GF-D8 (cell line): ENCODE results near the gene HDAC4.

Source experiments
- DNase-seq: peaks from one replicate; lab custom pipeline; 2025; lab: John Stamatoyannopoulos, UW

Gene HDAC4

DNA sequence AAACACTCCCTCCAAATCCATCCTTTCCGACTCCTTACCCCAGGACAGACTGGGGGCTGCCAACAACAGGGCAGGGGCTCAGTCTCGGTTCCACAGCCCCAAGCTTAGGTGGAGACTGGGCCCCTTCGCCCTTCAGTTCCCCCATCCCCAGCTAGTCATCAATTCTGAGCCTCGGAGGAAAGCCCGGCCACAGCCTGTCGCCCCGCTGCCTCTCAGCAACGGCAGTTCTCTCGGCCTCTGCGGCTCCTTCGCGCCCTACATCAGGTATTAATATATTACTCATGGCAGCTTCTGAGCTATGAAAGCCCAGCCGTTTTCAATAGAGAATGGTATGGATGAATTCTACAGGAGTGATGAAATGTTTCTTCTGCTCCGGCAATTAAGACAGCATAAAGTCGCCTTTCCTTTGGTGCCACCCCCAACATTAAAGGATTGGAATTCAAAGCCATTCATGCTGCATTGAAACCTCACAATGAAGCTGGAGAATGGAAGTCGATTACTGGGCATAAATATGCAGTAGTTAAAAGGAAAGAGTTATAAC lies 2.8 kb downstream of the HDAC4 start:
- no peak for DNase-seq

DNA sequence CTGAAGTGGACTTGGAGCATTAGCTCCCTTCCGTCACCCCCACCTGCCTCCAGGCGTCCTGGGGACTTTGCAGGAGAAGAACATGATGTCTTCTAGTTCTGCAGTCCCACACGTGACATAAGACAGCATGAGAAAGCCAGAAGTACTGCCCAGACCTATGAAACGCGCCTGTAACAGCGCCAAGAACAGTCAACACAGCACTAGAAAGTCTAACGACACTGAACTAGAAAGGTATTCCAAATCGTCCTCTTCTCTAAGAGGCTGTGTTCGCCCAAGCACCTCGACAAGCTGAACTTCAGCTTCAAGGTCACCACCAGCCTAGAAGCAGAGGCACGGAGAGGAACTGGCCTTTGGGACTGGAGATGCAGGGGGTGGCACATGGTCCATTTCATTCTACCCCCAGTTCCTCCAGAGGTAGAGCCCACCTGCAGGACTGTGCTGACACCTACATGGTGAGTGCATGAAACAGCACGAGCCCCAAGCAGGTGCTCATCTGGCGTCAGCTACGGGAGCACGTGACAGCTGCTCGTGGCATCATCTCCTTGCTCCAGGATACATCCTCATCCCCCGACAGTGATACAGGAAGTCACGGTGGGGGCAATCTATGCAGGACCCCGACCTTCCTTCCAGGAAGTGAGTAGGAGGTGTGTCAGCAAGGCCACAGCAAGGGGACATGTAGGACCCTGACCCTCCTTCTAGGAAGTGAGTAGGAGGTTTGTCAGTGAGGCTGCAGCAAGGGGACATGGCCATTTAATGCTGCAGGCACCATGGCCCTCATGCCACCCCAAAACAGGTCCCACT lies 3.7 kb downstream of the HDAC4 start:
- no peak for DNase-seq

DNA sequence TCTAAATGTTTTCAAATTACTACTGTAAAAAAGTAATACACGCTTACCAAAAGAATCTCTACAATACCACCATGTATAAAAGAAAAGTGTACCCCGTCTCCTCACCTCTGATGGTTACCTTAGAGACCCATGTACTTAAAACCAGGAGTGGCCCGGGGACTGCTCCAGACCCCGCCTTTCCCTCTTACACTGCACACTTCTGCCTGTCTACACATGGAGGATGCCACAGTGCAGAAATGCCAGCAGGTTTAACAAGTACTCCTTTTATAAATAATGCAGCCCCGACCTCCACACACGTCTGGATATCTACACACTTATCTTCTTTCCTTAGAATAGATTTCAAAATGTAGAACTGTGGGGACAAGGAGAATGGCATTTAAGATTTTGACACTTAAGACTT lies 5.3 kb downstream of the HDAC4 start:
- DNase-seq, result no peak

DNA sequence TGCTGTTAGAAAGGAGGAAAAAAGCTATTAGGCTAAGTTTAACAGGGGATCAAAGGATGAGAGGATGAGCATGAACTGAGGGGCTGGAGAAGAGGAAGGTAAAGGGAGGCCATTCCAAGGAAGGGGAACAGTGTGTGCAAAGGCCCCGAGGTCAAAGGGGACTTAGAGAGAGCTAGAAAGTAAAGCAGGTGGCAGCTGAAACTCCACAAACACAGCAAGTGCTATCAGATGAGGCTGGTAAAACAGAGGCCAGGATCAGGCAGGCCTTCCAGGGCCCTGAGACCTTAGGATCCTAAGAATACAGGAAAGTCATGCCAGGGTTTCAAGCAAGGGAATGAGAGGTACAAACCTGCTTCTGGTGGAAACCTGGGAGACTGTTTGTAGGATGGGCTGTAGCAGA lies 5.8 kb downstream of the HDAC4 start:
- no peak for DNase-seq

DNA sequence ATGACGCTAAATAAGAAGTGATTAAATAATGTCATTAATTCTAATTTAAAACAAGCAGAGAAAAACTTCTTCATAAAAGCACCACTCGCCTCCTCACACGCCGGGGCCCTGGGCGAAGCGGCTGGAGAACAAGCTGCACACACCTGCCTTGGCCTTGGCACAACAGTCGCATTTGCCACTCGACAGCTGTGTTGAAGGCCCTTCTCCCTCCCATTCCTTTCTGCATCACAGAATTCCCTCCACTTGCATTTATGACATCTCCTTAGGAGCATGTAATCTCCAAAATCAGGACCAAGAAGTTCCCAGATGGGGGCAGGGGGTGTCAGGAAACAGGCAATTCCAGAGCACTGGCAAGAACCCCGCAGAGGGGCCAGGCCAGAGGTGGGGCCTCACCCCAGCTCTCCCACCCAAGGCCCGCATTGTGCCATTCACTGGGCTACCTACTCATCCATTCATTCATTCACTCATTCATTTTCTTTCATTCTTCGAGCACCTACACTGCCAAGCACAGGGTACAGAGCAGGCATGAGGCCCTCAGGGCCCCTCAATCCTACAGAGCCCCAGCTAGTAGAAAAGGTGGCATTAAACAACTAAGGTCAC lies 6.4 kb downstream of the HDAC4 start:
- no peak for DNase-seq

DNA sequence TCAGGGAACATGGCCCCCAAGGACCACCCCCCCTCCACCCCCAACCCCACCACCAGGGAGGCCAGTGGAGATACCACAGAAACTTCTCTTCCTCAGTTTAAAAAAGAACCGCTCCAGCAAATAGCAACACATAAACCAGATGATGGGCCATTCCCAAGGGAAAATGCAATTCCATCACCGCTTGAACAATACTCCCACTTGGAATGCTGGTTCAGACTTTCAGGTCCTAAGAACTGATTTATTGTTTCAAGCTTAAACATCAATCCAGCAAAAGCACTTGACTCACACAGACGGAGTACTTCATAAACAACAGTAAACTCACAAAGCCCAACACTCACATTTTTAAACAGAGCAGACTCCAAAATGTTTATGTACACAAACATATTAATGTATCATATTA lies 6.9 kb downstream of the HDAC4 start:
- DNase-seq, result no peak

DNA sequence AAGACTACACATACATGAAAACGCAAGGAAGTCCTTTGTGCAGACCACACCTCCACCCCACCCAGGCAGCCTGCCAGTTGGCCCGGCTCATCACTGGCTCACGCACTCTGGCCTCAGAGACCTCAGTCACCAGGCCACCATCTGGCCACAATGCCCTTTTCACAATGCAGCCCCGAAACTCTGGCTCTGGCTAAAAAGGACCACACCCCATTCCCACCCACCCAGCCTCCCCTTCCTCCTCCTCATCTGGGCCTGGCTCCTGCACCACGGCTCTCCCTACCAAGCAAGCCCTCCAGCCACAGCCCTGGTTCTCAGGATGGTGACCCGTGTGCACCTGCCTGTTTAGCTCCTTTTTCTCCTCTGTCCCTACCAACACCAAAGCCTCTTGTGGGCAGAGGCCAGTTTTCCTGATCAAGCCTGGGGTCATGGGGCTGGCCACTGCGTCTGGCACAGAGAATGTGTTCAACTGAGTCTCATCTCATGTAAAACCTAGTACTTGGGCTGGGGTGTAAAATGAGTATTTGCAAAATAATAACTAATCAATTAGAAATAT lies 7.4 kb downstream of the HDAC4 start:
- DNase-seq, result no peak

DNA sequence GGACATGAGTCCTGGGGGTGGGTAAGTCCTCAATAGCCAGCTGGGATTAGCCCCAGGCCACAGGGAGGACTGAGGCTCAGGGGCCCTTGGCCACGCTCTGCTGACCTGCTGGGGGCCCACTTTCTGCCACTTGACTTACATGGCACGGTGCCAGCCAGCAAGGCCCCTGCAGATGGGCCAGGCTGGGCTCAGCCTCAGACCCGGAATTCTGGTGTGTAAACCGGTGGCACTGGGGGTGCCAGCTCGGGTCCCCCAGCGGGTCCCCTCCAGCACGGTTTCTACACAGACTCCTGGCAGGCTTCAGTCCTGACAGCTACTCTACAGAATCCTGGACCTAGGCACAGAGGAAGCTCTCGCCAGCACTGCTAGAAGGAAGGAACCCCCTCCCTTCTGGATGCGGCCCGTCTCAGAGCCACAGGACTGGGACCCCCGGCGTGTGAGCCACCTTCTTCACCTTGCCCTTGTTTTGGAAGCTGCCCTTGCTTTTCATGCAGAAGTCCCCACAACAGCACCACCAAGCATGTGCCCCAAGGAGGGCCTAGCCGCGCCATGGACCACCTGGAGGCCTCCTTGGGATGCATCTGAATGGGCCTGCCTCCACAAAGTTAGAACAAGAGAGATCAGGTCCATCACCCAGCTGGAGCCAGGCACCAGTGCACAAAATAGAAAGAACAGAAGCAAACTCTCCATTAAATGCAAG lies 8.0 kb downstream of the HDAC4 start:
- no peak for DNase-seq

DNA sequence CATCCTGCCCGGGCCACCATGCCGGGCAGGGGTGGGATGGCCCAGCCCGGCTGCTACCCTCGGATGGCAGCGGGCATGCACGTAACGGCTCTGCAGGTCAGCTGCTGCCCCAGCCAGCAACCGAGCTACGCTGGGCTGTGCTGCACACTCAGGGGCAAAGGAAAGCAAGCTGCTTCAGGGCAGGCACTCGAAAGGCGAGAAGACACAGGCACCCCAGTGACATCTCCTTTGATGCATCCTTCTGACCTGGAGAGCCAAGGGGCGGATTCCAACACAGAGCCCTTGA lies 8.8 kb downstream of the HDAC4 start:
- DNase-seq, result no peak

DNA sequence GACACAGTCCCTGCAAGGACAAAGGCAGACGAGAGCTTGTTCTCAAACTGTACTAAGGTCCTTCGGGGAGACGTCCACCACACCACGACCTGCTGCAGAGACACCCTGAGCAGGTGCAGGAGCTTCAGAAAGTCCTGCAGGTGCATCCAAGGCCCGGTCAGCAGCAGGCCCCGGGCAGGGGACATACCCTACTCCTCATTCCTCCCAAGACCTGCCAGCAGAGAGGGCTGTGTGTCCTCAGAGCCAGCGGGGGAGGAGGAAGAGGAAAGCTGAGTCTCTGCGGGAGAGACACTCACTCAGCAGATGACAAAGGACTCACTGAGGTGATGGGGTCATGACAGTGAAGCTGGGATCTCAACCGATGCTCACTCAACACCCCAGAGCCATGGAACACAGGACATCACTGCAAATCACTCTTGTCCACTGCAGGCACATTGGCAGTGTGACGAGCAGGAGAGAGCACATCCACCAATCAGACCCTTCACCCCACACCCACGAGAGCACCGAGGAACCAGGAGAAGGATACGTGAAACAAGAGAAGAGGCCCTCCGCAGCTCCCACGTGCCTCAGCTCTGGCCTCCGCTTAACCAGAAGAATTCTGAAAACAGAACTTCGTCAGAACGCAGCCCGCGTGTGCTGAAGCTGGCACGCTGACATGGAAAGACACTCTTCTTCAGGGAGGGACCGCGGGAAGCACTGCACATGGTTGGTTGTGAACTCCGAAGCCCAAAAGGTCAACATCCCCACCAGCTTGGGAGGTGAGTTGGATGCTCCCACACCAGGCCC lies 9.3 kb downstream of the HDAC4 start:
- no peak for DNase-seq

DNA sequence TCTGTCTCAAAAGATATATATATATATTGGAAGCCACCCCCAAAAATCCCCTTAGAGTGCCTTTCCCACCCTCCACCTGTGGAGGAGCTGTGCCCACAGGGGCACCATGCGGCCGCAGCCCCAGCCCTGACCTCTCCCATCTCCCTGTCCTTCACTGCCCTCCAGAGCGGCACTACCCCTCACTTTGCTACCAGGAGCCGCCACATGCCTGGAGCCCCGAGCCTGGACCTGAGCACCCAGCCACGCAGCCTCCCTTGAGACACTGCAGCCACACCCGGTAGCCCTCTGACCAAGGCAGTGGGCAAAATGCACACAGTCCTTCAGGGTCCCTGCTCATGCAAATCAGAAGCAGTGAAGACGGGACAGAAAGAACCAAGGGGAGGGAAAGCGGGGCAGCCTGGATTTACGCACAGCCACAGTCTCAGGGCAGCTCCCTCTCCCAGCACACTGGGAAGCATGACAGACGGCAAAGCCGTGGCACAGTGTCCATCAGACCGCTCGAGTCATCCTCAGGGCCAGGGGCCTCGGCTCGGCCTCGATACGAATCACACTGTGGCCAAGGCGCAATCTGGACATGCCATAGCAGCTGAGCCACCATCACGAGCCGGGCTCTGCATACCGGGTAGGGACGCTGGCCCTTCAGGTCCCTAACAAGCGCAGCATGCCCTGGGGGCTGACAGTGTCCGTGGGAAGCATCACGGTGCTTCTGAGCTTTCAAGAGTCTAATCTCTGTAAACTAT lies 10.1 kb downstream of the HDAC4 start:
- DNase-seq, result no peak

DNA sequence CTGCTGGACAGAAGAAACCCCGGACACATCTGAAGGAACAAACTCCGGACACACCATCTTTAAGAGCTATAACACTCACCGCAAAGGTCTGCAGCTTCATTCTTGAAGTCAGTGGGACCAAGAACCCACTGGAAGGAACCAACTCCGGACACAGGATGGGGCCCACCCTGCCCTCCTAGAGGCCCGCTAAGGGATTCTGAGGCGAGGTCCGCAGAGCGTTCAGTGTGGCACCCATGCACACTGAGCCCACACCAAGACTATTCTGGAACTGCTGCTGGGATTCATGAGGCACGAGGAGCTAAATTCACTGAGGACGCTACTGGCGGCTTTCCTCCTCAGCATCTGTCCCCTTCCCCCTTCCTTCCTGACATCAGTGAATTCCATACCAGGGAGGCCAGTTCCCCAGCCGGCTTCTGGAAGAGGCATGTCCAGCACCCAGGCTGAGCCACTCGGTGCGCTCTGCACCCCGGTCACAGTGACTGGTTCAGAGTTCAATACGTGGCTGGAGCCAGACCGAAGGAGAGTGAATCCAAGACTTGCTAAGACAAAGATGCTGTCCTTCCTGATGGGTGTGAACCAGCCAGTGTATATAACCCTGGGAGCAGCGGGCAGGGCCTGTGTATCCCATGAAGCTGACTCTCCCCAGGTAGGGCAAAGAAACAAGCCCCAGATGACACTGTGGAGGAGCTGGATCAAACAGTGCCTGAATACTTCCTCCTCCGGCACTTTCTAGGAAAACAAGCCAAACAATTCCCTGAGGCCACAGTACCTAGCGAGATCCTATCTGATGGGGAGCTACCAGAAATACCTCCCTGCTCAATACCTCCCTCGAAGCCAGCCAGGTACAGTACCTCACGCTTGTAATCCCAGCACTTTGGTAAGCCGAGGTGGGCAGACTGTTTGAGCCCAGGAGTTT lies 11.1 kb downstream of the HDAC4 start:
- DNase-seq, result no peak

DNA sequence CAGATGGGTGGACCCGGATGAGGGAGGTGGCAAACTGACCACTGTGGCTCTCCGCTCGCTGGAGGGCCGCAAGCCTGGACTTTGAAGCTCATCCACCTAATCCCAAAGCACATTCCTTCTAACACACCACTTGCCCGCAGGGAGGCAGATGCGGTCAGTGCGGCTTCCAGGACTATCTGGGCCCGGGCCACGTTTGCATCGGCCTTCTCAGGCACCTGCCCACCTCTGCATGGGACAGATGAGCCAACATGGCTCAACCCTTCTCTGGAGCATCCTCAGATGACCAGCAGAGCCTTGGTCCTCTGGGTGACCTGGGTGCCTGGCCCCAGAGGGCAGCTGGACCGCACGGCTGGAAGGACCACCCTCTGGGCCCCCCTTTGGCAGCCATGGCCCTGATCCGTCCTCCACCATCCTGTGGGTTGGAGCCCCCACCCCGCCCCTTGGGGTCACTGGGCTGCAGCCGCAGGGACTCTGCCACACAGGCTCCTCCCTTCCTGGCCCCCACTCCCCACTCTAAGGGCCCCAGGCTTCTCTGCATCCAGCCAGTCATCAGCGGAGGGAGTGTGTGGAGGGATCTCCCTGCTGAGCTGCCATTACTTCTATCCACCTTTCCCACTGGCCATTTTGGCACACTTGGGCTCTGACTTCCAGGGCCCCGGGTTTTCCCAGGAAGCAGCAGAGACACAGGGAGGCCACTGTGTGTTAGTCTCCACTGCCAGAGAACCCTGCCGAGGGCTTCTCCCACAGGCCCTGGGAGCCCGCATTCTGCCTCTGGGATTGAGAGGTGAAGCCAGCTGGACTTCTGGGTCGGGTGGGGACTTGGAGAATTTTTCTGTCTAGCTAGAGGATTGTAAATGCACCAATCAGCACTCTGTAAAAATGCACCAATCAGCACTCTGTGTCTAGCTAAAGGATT lies 12.3 kb downstream of the HDAC4 start:
- DNase-seq, result no peak

DNA sequence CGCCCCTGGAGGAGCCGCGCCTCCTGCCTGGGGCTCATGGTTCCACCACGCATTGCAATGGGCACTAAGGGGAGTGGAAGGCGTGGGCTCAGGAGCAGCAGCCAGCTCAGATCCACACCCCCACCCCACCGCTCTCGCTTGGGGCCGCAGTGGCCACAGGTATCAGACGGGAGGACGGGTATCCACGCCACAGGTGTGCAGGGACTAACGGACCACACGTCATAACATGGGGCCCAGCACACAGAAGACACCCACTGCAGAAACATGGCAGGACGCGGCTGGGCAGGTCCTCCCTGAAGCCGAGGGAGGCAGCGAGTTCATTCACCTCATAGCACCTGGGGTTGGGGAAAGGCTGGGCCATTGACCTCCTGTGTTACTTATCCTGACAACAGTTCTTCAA lies 13.0 kb downstream of the HDAC4 start:
- no peak for DNase-seq

DNA sequence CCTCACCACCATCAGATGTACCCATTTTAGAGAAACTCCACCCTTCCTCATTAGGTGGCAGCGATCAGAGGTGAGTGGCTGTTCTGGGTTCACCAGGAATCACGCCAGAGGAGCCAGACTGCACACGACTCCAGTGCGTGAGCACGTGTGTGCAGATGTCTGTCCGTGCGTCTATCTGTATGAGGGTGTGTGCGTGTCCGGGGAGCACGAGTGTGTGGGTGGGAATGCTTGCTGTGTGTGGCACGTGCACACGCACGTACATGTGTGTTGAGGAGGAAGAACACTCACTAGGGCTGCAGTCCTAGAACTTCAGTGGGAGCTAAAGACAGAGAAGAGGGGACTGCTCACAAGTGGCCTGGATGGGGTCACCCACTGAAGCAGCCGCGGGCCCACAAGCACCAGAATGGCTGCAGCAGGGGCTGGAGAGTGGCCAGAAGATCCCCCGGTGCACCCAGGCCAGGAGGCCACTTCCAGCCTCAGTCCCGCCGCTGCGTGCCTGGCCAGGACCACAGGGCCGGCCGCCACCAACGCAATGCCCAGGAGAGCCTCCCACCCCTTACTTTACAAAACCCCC lies 13.9 kb downstream of the HDAC4 start:
- no peak for DNase-seq

DNA sequence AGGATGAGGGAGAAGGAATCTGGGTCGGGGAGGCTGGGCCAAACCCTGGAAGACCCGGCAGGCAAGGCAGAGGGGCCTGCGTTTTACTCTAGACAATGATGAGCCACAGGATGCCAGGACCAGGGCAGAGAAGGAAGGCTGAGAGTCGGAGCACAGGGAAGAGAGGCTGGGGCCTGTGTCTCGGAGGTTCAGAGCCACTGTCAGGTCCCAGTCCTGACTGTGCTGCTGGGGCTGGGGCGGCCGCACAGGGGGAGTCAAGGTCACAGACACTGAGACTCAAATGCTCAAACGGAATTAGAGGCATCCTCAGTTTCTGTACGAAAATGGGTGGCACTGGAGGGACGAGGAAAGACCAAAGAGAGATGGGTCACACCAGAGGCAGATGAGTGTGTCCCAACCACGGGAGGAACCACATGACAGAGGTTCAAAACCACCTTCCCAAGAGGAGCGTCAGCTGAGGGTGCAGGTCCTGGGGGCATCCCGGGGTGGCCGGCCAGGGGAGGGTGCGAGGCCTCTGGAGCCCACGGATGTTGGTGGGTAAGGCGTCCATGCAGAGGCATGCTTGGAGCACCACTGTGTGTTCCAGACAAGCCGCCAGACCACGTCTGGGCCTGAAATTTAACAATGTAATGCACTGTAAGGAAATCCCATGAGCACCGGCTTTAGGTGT lies 14.7 kb downstream of the HDAC4 start:
- DNase-seq, result no peak

DNA sequence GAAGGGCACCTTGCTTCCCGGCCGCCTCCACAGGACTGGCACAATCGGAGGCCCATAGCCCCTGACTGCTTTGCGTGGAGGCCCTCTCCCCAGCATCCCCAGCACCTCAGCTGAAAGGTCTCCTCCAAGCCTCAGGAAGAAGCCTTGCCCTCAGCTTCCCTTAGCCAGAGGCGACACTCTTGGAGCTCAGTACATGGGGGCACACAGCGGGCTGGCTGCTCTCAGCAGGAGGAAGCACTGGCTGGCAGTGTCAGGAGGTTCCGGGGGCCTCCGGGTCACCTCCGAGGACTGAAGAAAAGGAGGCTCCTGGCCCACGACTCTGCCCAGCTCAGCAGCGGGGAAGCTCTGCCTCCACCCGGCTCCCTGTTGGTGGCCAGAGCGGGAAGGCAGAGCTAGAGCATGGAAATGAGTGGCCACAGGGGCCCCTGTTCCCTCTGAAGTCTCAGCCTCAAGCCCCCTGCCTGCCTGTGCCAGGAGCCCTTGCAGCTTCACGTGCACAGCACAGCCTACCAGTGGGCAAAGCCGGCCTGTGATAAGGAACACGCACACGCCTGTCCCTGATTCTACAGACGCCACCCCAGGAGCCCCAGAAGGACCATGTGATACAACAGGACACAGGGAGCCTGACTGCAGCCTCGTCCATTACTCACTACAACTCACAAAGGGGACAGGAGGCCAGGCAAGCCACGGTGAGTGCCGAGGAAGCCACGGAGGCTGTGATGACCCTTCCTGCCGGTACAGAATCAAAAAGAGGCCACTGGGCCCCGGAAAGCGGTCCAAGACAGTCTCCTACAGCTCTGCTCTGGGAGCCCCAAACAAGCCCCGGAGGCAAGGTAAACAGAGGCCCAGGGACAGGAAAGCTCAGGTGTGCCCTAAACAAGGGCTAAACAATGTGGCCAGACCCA lies 15.5 kb downstream of the HDAC4 start:
- no peak for DNase-seq
